Fibroblast of lung (primary cell): ENCODE measurements around the gene TARS3. TPM values are rescaled to one million over a fixed set of nuclear protein-coding genes. Genes with fewer than 3 reads are reported as not detected.
A peak's percentile ranks its signal among the peaks of the same experiment; 100 is the strongest.

ENCODE experiments used
- DNase-seq, 2 donors: peaks; one replicate each; pipeline versions ENCODE4 v3.0.0 to v3.0.0-alpha.2; 2010; ENCODE audit warnings: low read depth in 2 of 2
- H2AFZ ChIP-seq: 2 replicates; pipeline ENCODE4 v1.5.1; 2012; ENCODE audit warnings: low read length, control low read depth, inconsistent platforms
- H3K27ac ChIP-seq: 2 replicates; pipeline ENCODE4 v1.5.1; 2011; ENCODE audit warnings: low read length, control low read depth; ENCODE audit not compliant: insufficient read depth
- H3K27me3 ChIP-seq: 2 replicates; pipeline ENCODE4 v1.5.1; 2011; ENCODE audit warnings: mild to moderate bottlenecking, low read length; ENCODE audit not compliant: control insufficient read depth, insufficient read depth
- H3K36me3 ChIP-seq: 2 replicates; pipeline ENCODE4 v1.5.1; 2011; ENCODE audit warnings: low read length; ENCODE audit not compliant: control insufficient read depth, insufficient read depth
- H3K4me1 ChIP-seq: 2 replicates; pipeline ENCODE4 v1.5.1; 2011; ENCODE audit warnings: low read length; ENCODE audit not compliant: control insufficient read depth, insufficient read depth; ENCODE audit errors: extremely low read depth
- H3K4me2 ChIP-seq: 2 replicates; pipeline ENCODE4 v1.5.1; 2011; ENCODE audit warnings: low read length, control low read depth; ENCODE audit not compliant: insufficient read depth; ENCODE audit errors: extremely low read depth
- H3K4me3 ChIP-seq, 4 experiments: fragments of 200-600 bp in 1 of 4; sonication (generic) in 1 of 4; replicated peaks in 1 of 4; 2 replicates each; pipeline ENCODE4 v1.5.1; 2011 to 2016; ENCODE audit warnings: low read length in 4 of 4, low read depth in 3 of 4, mild to moderate bottlenecking in 3 of 4, control low read depth in 2 of 4, inconsistent platforms in 1 of 4, mixed read lengths in 1 of 4; ENCODE audit not compliant: insufficient read depth in 1 of 4; ENCODE audit errors: control extremely low read depth in 1 of 4
- H3K79me2 ChIP-seq: 2 replicates; pipeline ENCODE4 v1.5.1; 2012; ENCODE audit warnings: mild to moderate bottlenecking, low read length, inconsistent platforms; ENCODE audit not compliant: control insufficient read depth, insufficient read depth
- H3K9ac ChIP-seq: 2 replicates; pipeline ENCODE4 v1.5.1; 2011; ENCODE audit warnings: mild to moderate bottlenecking, low read length, control low read depth; ENCODE audit not compliant: insufficient read depth
- H3K9me3 ChIP-seq: 2 replicates; pipeline ENCODE4 v1.5.1; 2012; ENCODE audit warnings: low read depth, low read length; ENCODE audit not compliant: control insufficient read depth, insufficient read depth
- H4K20me1 ChIP-seq: 2 replicates; pipeline ENCODE4 v1.5.1; 2011; ENCODE audit warnings: low read length; ENCODE audit not compliant: control insufficient read depth, insufficient read depth; ENCODE audit errors: extremely low read depth
- CTCF ChIP-seq, 2 donors: IDR thresholded peaks in 1 of 2; conservative IDR thresholded peaks in 1 of 2; 1 replicate in 1 of 2; 2 replicates in 1 of 2; pipeline ENCODE4 v1.5.1; 2011 to 2012; ENCODE audit warnings: low read length in 2 of 2, control low read depth in 1 of 2, inconsistent platforms in 1 of 2, low read depth in 1 of 2, mild to moderate bottlenecking in 1 of 2
- EZH2 ChIP-seq: IDR thresholded peaks from 2 replicates; pipeline ENCODE4 v1.5.1; 2012; ENCODE audit warnings: low read length, control low read depth, mild to moderate bottlenecking; ENCODE audit errors: missing control alignments
- polyA plus RNA-seq, 2 donors: library from polyadenylated mRNA; depleted of rRNA in 1 of 2; stranded (reverse) in 1 of 2; unstranded in 1 of 2; fragments of >200 nt; gene quantifications; 2 replicates each; pipeline ENCODE4 v1.2.1, GENCODE V29; 2011 to 2012; ENCODE audit warnings: missing spikeins in 1 of 2
- total RNA-seq: library from RNA; depleted of rRNA; stranded (reverse); fragments of >200 nt; gene quantifications from 2 replicates; pipeline ENCODE4 v1.2.1, GENCODE V29; 2014

TARS3 gene
- total and polyA plus RNA-seq, 2 donors (not counting 1 experiment from before 2014, with no cell fraction given) = 4.3 to 23.3 TPM

GRCh38 chr15:101614001-101614585, 110.2 kb downstream of the TARS3 start:
- DNase-seq = no peak
- no peak overlapping the region for H3K4me2 ChIP-seq
- no peaks in the 10 kb centered on the region for H3K9me3 ChIP-seq
- TF ChIP-seq CTCF (conservative IDR thresholded peaks at IDR 0.05 in 1 of 2, IDR thresholded peaks at IDR 0.05 in 1 of 2; ENCODE audit: low read depth in 1 of 2, low read length in 2 of 2) (no peak), EZH2 (no peak)
- H3K4me3 ChIP-seq = no peak overlapping the region
- H3K36me3 ChIP-seq = no peaks in the 10 kb centered on the region
- H4K20me1 ChIP-seq = no peaks in the 10 kb centered on the region
- H3K27ac ChIP-seq = no peak overlapping the region
- H2AFZ ChIP-seq = no peak overlapping the region
- H3K9ac ChIP-seq = no peak overlapping the region
- H3K27me3 ChIP-seq = no peaks in the 10 kb centered on the region
- H3K4me1 ChIP-seq = no peaks in the 10 kb centered on the region
- no peaks in the 10 kb centered on the region for H3K79me2 ChIP-seq

- H3K79me2 ChIP-seq = no peaks in the 10 kb centered on the region
- no peaks in the 10 kb centered on the region for H4K20me1 ChIP-seq
- TF ChIP-seq CTCF (conservative IDR thresholded peaks at IDR 0.05 in 1 of 2, IDR thresholded peaks at IDR 0.05 in 1 of 2; ENCODE audit: low read depth in 1 of 2, low read length in 2 of 2) = no peak
- no peak for TF ChIP-seq EZH2
- no peaks in the 10 kb centered on the region for H3K4me1 ChIP-seq
- H3K9me3 ChIP-seq = no peaks in the 10 kb centered on the region
- H3K27me3 ChIP-seq = no peaks in the 10 kb centered on the region
- H3K9ac ChIP-seq = no peak overlapping the region
- no peak overlapping the region for H3K4me3 ChIP-seq
- H3K27ac ChIP-seq = no peak overlapping the region
- H3K4me2 ChIP-seq = no peak overlapping the region
- peak; percentile 17 to 31 for DNase-seq
- no peak overlapping the region for H2AFZ ChIP-seq
- no peaks in the 10 kb centered on the region for H3K36me3 ChIP-seq
These were observed 110.9 kb downstream of the TARS3 start for GRCh38 chr15:101613130-101614000.

GRCh38 chr15:101612676-101613075, 111.6 kb downstream of the TARS3 start:
- TF ChIP-seq CTCF (conservative IDR thresholded peaks at IDR 0.05 in 1 of 2, IDR thresholded peaks at IDR 0.05 in 1 of 2; ENCODE audit: low read depth in 1 of 2, low read length in 2 of 2) (no peak), EZH2 (no peak)
- no peaks in the 10 kb centered on the region for H3K79me2 ChIP-seq

More at GRCh38 chr15:101612676-101613075, 111.6 kb downstream of the TARS3 start:
- Histone ChIP-seq H3K4me1 (no peaks in the 10 kb centered on the region), H3K27me3 (peaks cover 2% of the 10 kb centered on the region), H3K9ac (no peak overlapping the region), H3K4me2 (no peak overlapping the region), H3K36me3 (no peaks in the 10 kb centered on the region), H2AFZ (no peak overlapping the region), H3K27ac (no peak overlapping the region), H3K9me3 (no peaks in the 10 kb centered on the region), H4K20me1 (no peaks in the 10 kb centered on the region), H3K4me3 (no peak overlapping the region)
- no peak for DNase-seq
